Endothelial cell of umbilical vein (primary cell): ENCODE results near the gene CORO7. TPM values are rescaled to one million over a fixed set of nuclear protein-coding genes. Genes with fewer than 3 reads are reported as not detected.

Experiments used
- BruUV-seq: library from RNA; stranded (reverse); fragments of 400-500 nt; replicated peaks from 2 replicates; lab custom pipeline; 2021; lab: Mats Ljungman, UMichigan
- CTCF ChIA-PET: fragments of 300-600, 350-600 bp; sonication (Branson Sonifier 250); formaldehyde crosslinking; loops from one replicate; lab custom pipeline; 2021; ENCODE audit warnings: antibody characterized with exemption, inconsistent platforms; lab: Charles Lee
- POLR2A ChIA-PET: fragments of 300-600, 350-600 bp; sonication (Branson Sonifier 250); formaldehyde crosslinking; loops from one replicate; lab custom pipeline; 2021; ENCODE audit warnings: antibody characterized with exemption, inconsistent platforms; lab: Charles Lee
- DNase-seq: peaks from one replicate; pipeline ENCODE4 v3.0.0-alpha.2; 2011; ENCODE audit warnings: low read depth, low spot score
- FAIRE-seq: peaks from 2 replicates; lab custom pipeline; 2011; peaks lifted over from hg19 to GRCh38; lab: Jason Lieb, UNC
- H2AFZ ChIP-seq: 2 replicates; pipeline ENCODE4 v1.6.0; 2012; ENCODE audit warnings: low read depth, low read length, control low read depth, inconsistent platforms
- H3K27ac ChIP-seq: 2 replicates; pipeline ENCODE4 v1.5.1; 2011; ENCODE audit warnings: low read depth, mild to moderate bottlenecking, control low read depth, low read length, moderate library complexity; ENCODE audit not compliant: insufficient read depth
- H3K27me3 ChIP-seq, 2 experiments: 2 replicates each; pipeline versions ENCODE4 v1.6.0 to v1.6.1; 2011; ENCODE audit warnings: low read length in 2 of 2, mixed read lengths in 1 of 2; ENCODE audit not compliant: control insufficient read depth in 2 of 2, insufficient read depth in 2 of 2
- H3K36me3 ChIP-seq, 2 experiments: 2 replicates in 1 of 2; 3 replicates in 1 of 2; pipeline ENCODE4 v1.5.1; 2011; ENCODE audit warnings: low read length in 2 of 2, mild to moderate bottlenecking in 1 of 2, moderate library complexity in 1 of 2; ENCODE audit not compliant: control insufficient read depth in 2 of 2, insufficient read depth in 2 of 2; ENCODE audit errors: extremely low read depth in 1 of 2
- H3K4me1 ChIP-seq: 3 replicates; pipeline ENCODE4 v1.5.1; 2011; ENCODE audit warnings: mild to moderate bottlenecking, low read length; ENCODE audit not compliant: control insufficient read depth, insufficient read depth; ENCODE audit errors: extremely low read depth
- H3K4me2 ChIP-seq: 2 replicates; pipeline ENCODE4 v1.6.1; 2011; ENCODE audit warnings: low read length, control low read depth, mixed read lengths; ENCODE audit not compliant: insufficient read depth
- H3K4me3 ChIP-seq, 3 experiments: fragments of 200-600 bp in 1 of 3; sonication (generic), shearing (Covaris generic) in 1 of 3; replicated peaks in 1 of 3; 2 replicates each; pipeline ENCODE4 v1.5.1; 2011 to 2016; ENCODE audit warnings: control low read depth in 3 of 3, low read length in 3 of 3, mild to moderate bottlenecking in 2 of 3, inconsistent platforms in 1 of 3, low read depth in 1 of 3, moderate library complexity in 1 of 3; ENCODE audit not compliant: insufficient read depth in 1 of 3
- H3K79me2 ChIP-seq: 2 replicates; pipeline ENCODE4 v1.6.0; 2012; ENCODE audit warnings: low read length, inconsistent platforms; ENCODE audit not compliant: control insufficient read depth, insufficient read depth
- H3K9ac ChIP-seq: replicated peaks from 2 replicates; pipeline ENCODE3; 2011; ENCODE audit warnings: low read length, control low read depth; ENCODE audit not compliant: insufficient read depth; ENCODE audit errors: extremely low read depth
- H3K9me1 ChIP-seq: replicated peaks from 3 replicates; pipeline ENCODE4 v1.6.0; 2011; ENCODE audit warnings: mild to moderate bottlenecking, low read length; ENCODE audit not compliant: control insufficient read depth, insufficient read depth; ENCODE audit errors: extremely low read depth
- H3K9me3 ChIP-seq: replicated peaks from 2 replicates; pipeline ENCODE4 v1.5.1; 2012; ENCODE audit warnings: low read length, inconsistent platforms; ENCODE audit not compliant: control insufficient read depth, insufficient read depth
- H4K20me1 ChIP-seq: replicated peaks from 2 replicates; pipeline ENCODE3; 2011; ENCODE audit warnings: mild to moderate bottlenecking, low read length; ENCODE audit not compliant: control insufficient read depth, insufficient read depth; ENCODE audit errors: extremely low read depth
- CTCF ChIP-seq, 2 donors: IDR thresholded peaks; 1 replicate in 1 of 2; 2 replicates in 1 of 2; pipeline ENCODE4 v1.5.1; 2011; ENCODE audit warnings: low read length in 2 of 2, mild to moderate bottlenecking in 2 of 2, moderate library complexity in 2 of 2, control low read depth in 1 of 2, inconsistent platforms in 1 of 2, low read depth in 1 of 2; ENCODE audit not compliant: insufficient read depth in 1 of 2; ENCODE audit errors: extremely low read depth in 1 of 2
- EZH2 ChIP-seq: IDR thresholded peaks from 2 replicates; pipeline ENCODE4 v1.6.1; 2012; ENCODE audit warnings: borderline replicate concordance, low read depth, mild to moderate bottlenecking, moderate library complexity, low read length, inconsistent platforms; ENCODE audit not compliant: severe bottlenecking
- FOS ChIP-seq: IDR thresholded peaks from 2 replicates; pipeline ENCODE4 v1.6.1; 2011; ENCODE audit warnings: mild to moderate bottlenecking, low read length, moderate library complexity, borderline replicate concordance; ENCODE audit not compliant: insufficient read depth
- GATA2 ChIP-seq: IDR thresholded peaks from 2 replicates; pipeline ENCODE4 v1.7.0; 2011; ENCODE audit warnings: low read depth, mild to moderate bottlenecking, moderate library complexity, mixed read lengths, low read length; ENCODE audit not compliant: insufficient read length, insufficient read depth
- JUN ChIP-seq: IDR thresholded peaks from 2 replicates; pipeline ENCODE4 v1.6.1; 2011; ENCODE audit warnings: borderline replicate concordance, low read depth; ENCODE audit not compliant: insufficient read length, insufficient read depth
- MYC ChIP-seq: IDR thresholded peaks from one replicate; pipeline ENCODE4 v1.6.1; 2011; ENCODE audit warnings: mild to moderate bottlenecking, low read depth, low read length
- POLR2A ChIP-seq: IDR thresholded peaks from 2 replicates; pipeline ENCODE4 v1.6.1; 2012; ENCODE audit warnings: low read depth, mild to moderate bottlenecking, control low read depth, low read length
- POLR2AphosphoS5 ChIP-seq: IDR thresholded peaks from 2 replicates; pipeline ENCODE4 v1.6.1; 2012; ENCODE audit warnings: low read depth, mild to moderate bottlenecking, control low read depth, low read length, moderate library complexity; ENCODE audit not compliant: insufficient read depth
- dilution Hi-C: fragments of 300-500 bp; cut with MboI; formaldehyde crosslinking; loops from one replicate; pipeline ENCODE4 v1.15.0; 2019; ENCODE audit warnings: low sequenced_read_pairs; ENCODE audit not compliant: extremely low pct_ligation_motif_present
- intact Hi-C: fragments of 100-400 bp; cut with micrococcal nuclease; formaldehyde crosslinking; loops from one replicate; pipeline ENCODE4 v1.10.0; 2022
- polyA plus RNA-seq, 4 experiments: library from polyadenylated mRNA; depleted of rRNA in 3 of 4; stranded (reverse) in 3 of 4; unstranded in 1 of 4; fragments of >200 nt; gene quantifications; 2 replicates each; pipeline versions ENCODE4 v1.2.1 to v1.2.3, GENCODE V29; 2011 to 2012; ENCODE audit warnings: missing spikeins in 1 of 4
- total RNA-seq: library from RNA; stranded (reverse); gene quantifications from 2 replicates; pipeline ENCODE4 v1.2.3, GENCODE V29; 2021
- TF ChIP-seq, protein P1 (sequence below): IDR thresholded peaks from 2 replicates; pipeline ENCODE4 v1.6.1; 2011; ENCODE audit not compliant: insufficient read depth, insufficient read length

CORO7 gene
- total and polyA plus RNA-seq, 2 donors (not counting 3 experiments of a cell fraction or from before 2014, with no cell fraction given), result 42.5 to 72.3 TPM

GRCh38 chr16:4342866-4343744 is 73.3 kb downstream of the CORO7 start:
- Histone ChIP-seq H3K79me2 (peaks cover 33% of the 10 kb centered on the region), H3K27me3 (no peaks in the 10 kb centered on the region), H3K27ac (no peak overlapping the region), H3K36me3 (peaks cover 3% of the 10 kb centered on the region in 2 experiments), H3K4me2 (no peak overlapping the region), H2AFZ (no peak overlapping the region), H3K4me1 (no peaks in the 10 kb centered on the region), H4K20me1 (no peaks in the 10 kb centered on the region), H3K9ac (no peak overlapping the region), H3K9me3 (no peaks in the 10 kb centered on the region), H3K4me3 (no peak overlapping the region), H3K9me1 (no peaks in the 10 kb centered on the region)
- POLR2A ChIA-PET, result no interaction called here
- intact Hi-C loops (no loop called here), dilution Hi-C loops (no loop called here)
- no peak for FAIRE-seq
- no peak for TF ChIP-seq FOS
- TF ChIP-seq, protein P1, sequence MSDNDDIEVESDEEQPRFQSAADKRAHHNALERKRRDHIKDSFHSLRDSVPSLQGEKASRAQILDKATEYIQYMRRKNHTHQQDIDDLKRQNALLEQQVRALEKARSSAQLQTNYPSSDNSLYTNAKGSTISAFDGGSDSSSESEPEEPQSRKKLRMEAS, result no peak
- no peak for TF ChIP-seq GATA2
- TF ChIP-seq MYC, result no peak
- TF ChIP-seq POLR2A, result no peak
- no peak for TF ChIP-seq JUN
- no peak for TF ChIP-seq POLR2AphosphoS5
- TF ChIP-seq CTCF (IDR thresholded peaks at IDR 0.05; ENCODE audit: extremely low read depth in 1 of 2, insufficient read depth in 1 of 2, low read depth in 1 of 2, low read length in 2 of 2), result no peak
- no peak for TF ChIP-seq EZH2
- CTCF ChIA-PET, result no interaction called here
- no TSS peak for BruUV-seq
- DNase-seq, result no peak
